Fibroblast of peridontal ligament (primary cell): Measurements from ENCODE around the gene HDAC7.
"Not testable (repeated sequence)": the region's sequence is repeated elsewhere in the genome, so short reads cannot be mapped to it uniquely, and the experiment has no call there.

Experiments
- DNase-seq: peaks from one replicate; pipeline ENCODE4 v3.0.0-alpha.2; 2010; ENCODE audit errors: extremely low read depth

Gene HDAC7

DNA sequence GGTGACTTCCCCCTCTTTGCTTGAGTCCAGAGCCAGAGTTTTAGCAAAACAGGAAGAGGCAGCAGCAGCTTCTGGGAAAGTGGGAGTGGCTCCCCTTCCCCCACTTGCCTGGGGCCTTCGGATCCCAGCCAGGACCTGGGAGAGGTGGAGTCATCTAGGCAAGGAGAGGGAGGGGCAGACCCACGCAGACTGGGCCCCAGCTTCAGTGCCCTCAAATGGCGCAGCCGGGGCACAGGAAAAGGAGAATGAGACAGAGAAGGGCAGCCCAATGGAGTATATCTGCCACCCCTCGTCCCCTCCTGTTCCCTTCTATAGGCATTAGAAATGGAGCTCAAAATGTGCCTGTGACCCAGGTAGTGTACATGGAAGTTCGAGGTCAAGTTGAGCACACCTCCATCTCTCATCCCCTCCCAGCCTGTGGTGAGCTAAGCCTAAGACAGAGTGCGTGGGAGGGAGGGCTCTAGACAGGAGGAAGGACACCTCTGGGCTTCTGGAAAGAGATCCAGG is 9.3 kb upstream of the HDAC7 start:
- DNase-seq: no peak

DNA sequence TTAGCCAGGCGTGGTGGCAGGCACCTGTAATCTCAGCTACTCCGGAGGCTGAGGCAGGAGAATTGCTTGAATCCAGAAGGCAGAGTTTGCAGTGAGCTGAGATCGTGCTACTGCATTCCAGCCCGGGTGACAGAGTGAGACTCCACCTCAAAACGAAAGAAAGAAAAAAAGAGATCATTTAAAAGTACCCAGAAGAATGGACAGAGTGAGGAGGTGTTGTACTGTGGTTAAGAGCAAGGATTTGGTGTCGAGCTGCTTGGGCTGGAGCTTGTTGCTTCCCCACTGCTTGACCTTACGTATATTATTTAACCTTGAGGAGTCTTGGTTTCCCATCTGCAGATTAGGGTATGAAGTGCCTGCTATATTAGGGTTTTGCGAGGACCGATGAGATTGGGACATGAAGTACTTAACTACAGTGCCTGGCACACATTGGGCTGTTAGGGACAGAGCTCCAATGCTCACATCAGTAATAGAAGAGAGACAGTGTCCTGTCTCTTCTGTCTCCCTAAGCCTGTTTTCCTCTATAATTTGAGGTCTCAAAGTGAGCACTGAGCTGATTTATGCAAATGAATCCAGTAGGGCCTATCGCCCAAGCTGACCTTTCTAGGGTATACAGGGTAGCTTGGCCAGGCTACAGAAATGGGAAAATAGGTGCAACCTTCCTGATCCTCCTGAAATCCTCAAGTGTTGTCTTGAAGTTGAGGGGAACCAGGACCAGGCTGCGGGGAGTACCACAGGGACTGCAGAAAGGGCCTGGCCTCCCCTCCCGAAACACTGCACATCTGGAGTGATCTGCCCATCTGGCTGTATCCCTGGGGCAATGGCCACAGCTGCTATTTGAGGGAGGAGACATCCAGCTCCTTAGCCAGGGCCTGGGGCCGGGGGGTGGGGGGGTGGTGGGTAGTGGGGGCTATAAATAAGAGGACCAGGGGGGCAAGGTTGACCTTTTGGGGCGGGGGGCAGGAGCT is 8.6 kb upstream of the HDAC7 start:
- no peak for DNase-seq

DNA sequence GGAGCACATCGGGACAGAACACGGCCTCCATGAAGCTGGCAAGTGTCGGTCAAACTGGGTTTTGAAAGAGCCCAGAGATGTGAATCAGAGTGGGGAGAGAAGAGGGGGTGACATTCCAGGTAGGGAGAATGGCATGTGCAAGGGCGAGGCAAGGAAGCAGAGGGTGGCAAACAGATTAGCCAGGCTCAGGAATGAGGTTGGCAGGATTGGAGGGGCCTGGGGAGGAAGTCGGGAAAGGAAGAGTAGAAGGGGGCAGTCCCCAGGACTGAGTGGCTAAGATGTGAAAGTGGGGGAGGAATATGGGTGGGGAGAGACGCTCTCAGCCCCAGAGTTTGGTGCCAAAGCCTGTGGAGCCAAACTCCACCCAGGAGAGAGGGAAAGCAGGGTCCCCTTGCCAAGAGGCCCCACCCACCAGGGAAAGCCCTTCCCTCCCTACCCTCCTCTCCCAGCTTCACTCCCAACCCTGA is 5.5 kb upstream of the HDAC7 start:
- DNase-seq: no peak

DNA sequence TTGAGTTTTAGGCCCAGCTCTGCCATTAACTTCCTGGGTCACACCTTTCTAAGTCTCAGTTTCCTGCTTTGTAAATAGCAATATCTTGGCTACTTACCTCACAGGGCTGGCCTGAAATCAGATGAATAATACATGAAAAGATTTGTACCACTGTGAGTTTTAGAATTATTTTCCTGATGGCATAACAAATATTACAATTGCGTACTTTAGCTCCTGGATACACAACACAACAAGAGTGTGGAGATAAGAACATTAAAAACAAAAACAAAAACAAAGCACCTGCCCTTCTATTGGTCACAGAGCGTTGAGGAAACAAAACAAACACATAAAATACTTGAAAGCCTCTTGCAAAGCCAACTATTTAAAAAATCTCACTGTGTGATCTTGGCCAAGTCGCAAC is 4.9 kb upstream of the HDAC7 start:
- no peak for DNase-seq

DNA sequence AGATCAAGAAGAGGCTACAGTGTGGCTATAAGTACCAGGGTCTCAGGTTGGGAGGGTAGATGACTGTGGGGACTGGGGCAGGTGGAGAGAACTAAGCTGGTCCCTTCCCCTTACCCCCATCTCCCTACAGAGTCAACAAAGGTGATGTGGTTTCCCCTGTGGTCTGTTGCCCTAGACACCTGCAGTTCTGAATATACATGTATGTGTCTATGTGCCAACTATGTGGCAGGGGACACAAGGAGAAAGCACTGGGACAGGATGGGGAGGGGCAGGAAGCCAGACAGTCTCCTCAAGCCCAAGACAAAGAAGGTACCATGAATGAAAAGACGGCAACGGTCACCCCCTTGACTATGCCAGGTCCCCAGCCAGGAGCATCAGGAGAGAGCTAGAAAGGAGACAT is 4.5 kb upstream of the HDAC7 start:
- DNase-seq: no peak

DNA sequence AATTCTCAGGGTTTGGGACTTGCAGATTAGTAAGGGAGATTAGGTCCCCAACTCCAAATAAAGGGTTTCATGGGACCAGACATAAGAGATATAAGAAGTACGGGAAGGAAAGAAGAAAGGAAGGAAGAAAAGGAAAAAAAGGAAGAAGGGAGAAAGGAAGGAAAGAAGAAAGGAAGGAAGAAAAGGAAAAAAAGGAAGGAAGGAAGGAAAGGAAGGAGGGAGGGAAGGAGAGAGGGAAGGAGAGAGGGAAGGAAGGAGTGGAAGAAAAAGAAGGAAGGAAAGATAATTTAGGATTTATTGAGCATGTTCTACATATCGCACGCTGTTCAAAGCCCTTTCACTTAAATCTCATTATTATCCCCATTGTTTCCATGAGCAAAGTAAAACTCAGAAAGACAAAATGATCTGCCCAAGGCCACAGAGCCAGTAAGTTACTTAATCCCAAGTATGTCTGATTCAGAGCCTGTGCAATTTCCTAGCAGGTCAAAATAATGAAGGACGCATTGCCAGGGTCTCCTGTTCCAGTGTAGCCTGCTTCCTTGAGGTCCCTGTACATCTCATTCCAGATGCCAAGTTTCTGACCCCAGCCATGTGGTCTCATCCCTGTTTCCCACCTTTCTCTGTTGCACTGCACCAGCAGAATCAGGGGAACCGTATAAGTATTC is 3.9 kb upstream of the HDAC7 start:
- no peak for DNase-seq

DNA sequence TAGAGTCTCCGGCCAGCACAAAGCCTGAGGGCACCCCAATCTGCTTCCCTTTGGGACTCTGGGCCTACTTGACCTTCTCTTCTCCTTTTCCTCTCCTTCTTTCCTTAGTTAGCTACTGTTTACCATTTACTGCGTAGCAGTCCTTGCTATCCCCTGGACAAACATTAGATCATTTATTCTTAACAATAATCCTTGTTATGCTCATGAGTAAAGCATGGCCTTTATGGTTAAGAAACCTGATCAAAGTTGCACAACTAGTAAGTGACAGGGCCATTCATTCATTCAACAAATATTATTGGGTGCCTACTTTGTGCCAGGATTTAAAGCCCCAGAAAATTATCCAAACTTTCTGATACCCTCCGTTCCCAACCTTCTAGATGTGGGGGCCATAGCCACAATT is 3.2 kb upstream of the HDAC7 start:
- DNase-seq: no peak

DNA sequence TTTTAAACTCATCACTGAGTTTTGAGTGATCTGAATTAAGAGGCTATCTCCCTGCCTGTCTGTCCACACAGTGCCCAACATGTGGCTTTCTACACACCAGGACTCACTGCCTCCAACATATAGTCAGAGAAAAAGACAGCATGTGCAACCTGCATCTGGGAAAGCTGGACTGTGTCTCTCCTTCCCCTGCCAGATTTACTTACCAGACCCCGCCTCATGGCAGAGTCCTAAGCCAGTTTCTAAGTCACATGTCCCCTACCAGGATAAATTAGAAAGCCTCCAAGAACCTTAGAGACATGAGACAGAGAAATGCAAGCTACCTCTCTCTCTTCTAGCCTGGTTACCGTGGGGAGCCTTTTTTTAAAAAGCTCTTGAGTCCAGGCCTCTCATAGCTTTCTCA is 2.7 kb upstream of the HDAC7 start:
- DNase-seq: no peak

DNA sequence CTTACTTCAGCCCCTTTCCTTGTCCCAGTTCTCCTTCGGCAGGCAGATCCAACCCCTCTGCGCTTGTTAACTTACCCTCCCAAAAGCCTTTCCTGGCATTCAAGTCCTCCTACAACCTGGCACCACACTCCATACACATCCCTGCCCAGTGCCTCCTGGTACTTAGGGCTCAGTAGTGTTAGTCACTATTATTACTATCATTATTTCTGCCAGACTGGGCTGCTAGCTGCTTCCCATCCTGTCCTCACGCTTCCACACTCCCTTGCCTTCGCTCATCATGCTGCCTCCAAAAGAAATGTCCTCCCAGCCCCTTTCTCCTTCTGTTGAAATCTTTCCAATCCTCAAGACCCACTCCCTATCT is 1.6 kb upstream of the HDAC7 start:
- no peak for DNase-seq

DNA sequence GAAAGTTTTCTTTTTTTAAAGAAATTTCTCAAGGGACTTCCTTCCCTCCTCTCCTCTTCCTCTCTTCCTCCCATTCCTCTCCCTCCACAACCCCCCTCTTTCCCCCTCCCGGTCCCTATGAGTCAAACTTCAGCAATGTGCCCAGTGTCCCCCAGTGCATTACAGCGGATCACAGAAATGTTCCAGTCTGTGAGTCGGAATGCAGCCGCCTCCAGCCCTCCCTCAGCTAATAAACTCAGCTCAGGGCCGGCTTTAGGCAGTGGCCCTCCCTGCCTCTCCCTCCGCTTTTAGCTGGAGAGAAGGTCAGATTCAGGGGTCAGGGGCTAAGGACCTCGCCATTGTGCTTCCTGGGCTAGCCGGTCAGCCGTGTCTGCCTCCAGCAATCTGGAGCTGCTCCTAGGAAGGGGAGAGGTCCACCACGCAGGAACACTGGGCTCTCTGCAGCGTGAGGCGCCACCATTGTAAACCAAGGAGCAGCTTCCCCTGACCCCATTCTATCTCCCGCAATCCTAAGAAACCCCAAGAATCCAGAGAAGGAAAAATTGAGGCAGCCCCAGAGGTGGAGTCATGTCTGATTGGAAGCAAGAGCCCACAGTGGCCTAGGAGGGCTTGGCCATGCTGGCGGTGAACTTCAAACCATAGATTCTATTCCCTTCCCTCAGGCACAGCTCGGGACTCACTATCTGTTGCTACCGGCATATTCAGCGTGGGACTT is 1.1 kb upstream of the HDAC7 start:
- peak; percentile 96 for DNase-seq

DNA sequence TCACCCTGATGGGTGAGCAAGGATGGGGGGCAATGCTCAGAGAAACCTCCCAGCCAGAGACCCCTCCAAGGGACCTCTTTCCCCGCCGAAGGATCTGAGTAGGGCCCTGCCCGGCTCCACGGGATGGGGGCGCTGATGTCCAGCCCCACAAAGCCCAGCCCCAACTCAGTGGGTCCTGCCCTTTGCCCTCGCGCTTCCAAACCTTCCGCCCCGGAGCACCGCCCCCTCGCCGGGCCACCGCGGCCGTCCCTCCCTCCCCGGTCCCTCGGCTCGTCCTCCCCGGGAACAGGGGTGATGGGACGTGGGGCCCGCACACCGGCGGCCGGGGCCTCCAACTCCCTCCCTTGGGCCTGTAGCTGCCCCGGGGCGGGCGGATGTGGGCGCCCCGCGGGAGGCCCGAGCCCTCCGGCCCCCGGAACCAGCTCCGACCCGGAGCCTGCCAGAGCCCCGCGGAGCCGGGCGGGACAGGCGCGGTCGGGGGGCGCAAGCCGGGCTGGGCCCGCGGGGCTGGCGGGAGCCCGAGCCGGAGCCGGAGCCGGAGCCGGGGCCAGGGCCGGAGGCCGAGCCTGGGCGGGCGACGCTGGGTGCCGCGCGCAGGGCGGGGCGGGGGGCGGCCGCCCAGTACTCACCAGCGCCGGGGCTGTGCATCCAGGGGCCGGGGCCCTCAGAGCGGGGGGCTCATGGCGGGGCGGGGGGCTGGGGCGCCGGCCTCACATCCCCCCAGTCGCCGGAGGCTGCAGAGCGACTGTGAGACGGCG is 386 bp downstream of the HDAC7 start:
- no peak for DNase-seq

DNA sequence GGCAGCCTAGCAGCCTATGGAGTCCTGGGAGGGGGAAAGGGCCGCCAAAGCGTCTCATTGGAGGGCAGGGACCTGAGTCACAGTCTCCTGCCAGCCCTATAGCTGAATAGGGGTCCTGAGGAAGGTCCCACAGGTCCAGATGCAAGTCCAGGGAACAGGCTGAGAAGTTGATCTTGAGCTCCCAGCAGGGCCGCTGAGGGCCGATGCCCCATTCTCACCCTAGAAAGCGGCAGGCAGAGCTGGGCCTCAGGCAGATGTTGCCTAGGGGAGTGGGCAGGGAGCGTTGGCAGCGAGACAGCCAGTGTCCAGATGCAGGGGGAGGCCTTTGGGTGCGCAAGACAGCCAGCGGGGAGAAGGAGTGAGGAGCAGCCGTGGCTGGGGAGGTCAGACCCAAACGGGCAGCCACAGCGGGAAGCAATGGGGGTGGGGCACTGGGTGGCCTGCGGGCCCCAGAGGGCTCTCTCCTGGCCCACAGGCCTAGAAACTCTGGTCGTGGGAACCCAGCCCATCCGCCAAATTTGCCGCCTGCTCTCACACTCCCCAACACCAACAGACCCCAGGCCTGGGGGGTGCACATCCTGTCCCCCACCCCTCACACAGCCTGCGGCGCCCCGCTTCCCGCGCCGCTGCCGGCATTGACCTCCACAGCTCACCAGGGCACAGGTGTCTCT is 1.1 kb downstream of the HDAC7 start:
- DNase-seq: no peak

DNA sequence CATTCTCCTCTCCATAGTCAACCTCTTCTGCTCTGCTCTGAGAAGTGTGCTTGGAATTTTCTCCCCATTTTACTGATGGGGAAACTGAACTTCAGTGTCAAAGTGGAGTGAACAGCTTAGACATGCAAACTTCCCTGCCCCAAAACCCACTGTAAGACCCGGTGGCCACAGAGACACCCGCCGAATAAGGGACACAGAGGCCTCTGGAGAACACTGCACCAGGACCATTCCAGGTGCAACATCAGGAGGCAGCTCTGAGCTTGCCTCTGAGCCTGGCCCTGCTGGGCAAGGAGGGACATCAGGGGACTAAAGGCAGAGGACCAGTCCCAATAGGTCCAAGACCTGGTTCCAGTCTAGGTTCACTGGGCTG is 1.7 kb downstream of the HDAC7 start:
- DNase-seq: no peak

DNA sequence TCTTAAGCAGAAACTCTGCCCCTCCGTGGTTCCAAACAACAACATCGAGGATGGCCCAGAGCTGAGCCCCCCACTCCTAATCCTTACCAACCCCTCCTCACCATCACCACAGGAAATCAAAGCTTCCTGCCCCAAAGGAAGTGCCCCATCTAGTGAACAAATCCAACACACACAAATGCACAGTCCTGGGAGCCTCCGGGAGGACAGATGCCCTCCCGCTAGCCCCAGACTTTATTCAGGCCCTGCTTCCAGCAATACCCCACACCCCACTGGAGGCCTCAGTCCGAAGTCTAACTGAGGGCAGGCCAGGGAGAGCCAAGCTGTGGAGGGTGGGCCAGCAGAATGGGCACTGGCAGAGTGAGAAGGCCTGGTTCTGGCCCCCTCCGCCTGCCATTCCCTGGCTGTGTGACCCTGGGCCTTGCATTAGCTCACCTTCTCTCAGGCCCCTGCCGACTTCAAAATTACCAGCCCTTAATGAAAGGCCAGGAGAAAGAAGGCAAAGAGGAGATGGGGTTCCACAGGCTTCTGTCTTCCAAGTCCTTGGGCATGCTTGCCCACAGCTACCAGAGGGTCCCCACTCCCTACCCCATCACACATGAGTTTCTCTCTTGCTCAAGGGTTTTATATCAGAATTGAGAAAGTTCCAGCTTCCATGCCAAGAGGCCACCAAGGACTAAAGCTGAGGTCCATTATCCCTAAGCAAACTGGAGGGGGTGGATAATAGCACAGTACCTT is 2.3 kb downstream of the HDAC7 start:
- no peak for DNase-seq

DNA sequence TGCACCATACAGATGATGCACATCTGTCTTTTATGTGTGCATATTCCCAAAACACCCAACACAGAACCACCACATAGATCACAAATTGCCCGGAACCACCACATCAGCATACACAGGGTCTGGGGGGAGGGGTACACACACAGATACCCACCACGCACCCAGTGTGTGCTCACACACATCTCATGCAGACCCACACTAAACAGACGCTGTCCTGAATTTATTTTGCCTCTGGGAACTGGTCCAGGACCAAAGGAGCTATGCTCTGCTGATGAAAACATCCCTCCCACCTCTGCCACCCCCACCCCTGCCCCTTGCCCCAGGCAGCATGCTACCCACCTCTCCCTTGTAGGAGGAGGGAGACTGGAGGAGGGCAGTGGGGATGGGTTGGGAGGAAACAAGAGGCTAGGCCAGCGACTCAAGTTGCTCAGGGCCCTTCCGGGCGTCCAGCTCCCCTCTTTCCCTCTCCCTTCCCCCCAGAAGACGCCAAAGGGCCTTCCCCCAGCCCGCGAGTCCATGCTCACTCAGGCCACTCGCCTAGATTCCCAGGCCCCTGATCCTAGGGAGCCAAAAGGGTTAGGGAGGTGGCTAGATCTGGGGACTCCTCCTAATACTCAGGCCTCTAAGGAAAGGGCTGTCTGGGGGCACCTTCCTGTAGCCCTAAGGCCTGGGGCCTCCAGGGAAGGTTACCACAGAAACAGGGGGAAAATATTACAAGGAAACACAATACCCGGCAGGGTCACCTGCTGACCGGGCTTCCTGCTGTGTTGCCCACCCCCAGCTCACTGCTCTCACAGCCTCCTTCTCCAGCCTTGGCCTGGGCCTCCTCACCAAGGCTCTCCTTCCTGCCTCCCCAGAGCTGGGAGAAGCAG is 3.1 kb downstream of the HDAC7 start:
- no peak for DNase-seq

DNA sequence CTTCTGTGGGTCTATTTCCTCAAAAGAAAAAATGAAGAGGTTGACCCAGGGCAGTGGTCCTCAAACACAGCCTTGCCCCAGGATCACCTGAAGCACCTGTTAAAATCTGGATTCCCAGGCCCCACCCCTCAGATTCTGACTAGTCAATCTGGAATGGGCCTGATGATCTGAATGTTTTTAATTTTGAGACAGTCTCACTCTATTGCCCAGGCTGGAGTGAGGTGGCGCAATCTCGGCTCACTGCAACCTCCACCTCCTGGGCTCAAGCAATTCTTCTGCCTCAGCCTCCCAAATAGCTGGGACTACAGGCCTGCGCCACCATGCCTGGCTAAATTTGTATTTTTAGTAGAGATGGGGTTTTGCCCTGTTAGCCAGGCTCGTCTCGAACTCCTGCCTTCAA is 4.3 kb downstream of the HDAC7 start:
- DNase-seq: not testable (repeated sequence)

DNA sequence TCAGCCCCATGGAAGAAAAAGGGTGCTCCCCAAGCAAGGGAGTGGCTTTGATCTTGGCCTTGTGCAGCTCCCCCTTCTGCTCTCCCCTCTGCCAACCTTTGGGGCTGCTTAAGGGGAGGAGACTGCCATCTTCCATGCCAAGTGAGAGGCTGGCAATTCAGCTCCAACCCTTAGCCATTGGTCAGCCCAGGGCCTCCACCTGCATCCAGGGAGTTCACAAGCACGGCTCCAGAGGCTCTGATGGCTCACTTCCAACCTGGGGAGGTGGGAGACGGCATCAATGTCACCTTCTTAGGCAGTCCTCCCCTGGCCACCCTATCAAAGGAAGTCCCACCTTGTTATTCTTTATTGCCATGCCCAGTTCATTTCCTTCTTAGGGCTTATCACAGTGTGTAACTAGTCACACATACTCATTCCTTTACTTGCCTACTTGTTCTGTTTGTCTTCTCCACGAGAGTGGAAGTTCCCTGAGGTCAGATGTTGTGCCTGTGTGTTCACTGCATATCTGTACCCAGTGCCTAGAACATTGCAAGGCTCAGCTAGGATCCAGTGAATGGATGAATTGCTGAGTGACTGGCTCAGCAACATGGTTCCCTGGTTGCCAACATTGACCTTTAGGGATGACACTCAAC is 5.0 kb downstream of the HDAC7 start:
- DNase-seq: no peak

DNA sequence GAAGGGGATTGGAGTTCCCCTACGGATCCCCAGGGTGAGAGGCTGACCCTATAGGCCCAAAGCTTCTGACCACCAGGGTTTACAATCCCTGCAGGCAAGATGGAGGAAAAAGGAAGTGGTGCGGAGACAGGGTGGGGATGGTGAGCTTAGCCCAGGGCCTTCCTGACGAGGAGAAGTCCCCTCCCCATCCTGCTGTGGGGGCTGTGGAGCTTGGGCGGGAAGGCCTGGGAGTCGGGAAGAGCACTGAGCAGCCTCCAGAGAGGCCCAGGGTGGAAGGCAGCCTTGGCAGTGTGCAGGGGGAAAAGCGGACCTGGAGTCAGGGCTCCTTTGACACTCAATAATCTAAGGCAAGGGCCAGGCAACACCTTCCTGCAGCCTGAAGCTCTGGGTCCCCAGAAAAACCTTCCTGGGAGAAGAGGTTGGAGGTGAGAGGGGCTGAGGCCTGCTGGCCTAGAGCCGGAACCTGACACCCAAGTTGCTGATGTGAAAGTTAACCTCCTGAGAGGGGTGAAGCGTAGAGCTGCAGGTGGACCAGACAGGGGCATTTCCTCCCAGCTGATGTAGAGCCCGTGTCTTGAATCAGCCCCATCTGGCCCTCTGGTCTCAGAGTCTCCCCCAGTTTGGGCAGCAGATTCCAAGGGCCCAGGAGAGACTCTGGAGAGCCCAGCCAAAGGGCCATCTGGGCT is 6.0 kb downstream of the HDAC7 start:
- DNase-seq: no peak
